Kidney tubule cell (primary cell): ENCODE results near the gene OR5K3.

Experiments
- DNase-seq: peaks from one replicate; pipeline ENCODE4 v3.0.0-alpha.2; 2018; ENCODE audit warnings: low spot score

The OR5K3 gene

GRCh38 chr3:98433764-98434163 lies 43.3 kb downstream of the OR5K3 start:
- DNase-seq = no peak

DNA sequence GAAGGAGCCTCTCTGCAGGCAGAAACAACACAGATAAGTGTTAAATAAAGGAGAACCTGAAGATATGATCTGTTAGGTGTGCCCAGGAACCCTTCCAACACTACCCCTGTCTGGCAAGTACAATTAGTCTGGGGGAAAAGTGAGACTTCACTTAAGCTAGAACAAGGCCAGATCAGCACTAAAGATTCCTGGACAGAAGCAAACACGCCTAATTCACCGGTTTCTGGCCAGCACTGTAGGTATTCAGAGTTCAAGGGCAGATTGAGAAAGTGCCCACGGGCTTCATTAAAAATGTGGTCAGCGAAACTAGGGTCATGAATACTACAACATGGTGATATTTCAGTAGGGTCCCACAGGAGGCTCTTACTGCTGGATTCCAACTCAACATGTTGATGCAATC lies 43.9 kb downstream of the OR5K3 start:
- DNase-seq = no peak

DNA sequence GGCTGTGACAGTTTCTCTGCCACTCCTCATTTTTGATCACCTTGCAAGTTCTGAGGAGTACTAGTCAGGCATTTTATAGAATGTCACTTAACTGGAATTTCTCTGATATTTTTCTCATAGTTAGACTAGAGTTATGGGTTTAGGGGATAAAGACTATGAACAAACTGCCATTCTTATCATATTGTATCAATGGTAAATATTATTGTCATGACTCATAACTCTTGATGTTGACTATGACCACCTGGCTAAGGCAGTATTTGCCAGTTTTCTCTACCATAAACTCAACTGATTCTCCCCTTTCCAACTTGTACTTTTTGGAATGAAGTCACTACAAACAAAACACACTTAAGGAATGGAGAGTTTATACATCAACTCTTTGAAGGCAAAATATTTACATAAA lies 49.8 kb downstream of the OR5K3 start:
- no peak for DNase-seq
